ENCODE data around the gene OLFML3.
"Not testable (repeated sequence)": the region's sequence is repeated elsewhere in the genome, so short reads cannot be mapped to it uniquely, and the experiment has no call there.

Gene OLFML3

DNA sequence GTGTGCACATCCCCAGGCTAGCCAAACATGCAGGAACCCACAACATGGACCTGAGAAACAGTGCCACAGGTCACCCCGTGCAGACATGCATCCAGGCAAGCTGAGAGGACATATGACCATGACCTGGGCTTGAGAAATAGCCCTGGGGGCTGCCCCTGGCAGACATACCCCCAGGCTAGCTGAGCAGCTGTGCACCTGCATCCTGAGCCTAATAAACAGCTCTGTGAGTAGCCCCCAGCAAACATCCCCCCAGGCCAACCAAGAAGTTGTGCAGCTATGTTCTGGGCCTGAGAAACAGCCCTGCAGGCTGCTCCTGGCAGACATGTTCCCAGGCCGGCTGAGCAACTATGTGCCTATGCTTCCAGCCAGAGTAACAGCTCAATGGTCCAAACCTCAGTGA lies 14.5 kb downstream of the OLFML3 start:
- DNase-seq, result no peak

DNA sequence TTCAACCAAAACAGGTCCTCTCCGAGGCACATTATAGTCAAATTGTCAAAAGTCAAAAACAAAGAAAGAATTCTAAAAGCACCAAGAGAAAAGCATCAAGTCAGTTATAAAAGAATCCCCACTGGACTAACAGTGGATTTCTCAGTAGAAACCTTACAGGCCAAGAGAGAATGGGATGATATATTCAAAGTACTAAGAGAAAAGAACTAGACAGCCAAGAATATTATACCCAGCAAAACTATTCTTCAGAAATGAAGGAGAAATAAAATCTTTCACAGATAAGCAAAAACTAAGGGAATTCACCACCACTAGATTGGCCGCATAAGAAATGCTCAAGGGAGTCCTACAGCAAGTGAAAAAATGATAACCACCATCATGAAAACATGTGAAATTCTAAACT lies 16.1 kb downstream of the OLFML3 start:
- DNase-seq, result no peak

DNA sequence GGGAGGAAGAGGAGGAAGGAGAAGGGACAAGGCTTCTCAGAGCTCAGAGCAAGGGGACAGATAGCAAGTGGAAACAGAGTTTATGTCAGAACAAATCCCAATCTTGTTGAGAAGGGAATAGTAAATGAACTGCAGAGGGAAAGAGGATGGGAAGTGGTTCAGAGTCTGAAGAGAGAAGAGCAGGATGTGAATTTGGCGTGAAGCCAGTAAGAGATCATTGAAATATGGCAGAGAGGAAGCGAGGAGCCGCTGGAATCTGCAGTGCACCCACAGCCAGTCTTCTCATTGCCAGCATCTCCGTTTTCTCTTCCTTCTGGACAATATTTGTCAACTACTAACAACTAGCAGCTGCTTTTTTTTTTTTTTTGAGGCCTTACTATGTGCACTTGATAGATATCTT lies 19.1 kb downstream of the OLFML3 start:
- no peak for DNase-seq

DNA sequence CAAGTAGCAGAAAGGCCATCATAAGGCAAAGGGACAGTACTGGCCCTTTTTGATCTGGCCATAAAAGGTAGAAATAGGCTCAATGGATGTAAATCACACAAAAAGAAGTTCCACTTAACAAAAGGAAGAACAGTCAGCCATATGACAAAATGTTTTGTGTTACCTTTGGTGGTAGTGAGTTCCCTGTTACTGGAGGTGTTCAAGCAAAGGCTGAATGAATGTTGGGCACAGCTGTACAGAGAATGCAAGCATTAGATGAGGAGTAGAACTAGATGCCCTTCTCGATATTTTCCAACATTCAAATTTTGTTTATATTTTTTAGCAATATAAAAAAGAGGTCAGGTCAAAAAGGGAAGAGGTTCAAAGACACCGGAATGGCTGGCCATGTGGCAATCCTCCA lies 20.0 kb downstream of the OLFML3 start:
- DNase-seq, result no peak

DNA sequence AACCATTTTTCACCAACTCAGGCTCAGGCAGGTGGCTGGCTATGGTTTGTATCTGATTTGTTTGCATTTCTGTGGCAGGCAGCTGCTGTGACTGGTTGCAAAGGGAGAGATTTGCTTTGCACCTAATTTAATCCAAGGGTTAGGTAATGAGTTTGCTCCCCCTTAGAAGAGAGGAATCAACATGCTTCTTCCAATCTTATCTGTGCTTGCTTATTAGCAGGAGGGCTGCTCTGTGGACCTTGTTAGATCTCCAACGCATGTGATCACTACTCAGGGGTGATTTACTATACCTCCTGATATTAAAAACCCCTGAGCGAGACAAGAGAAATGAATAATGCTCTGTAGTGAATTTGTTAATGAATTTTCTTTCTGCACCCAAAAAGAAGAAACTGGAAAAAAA lies 20.5 kb downstream of the OLFML3 start:
- no peak for DNase-seq

DNA sequence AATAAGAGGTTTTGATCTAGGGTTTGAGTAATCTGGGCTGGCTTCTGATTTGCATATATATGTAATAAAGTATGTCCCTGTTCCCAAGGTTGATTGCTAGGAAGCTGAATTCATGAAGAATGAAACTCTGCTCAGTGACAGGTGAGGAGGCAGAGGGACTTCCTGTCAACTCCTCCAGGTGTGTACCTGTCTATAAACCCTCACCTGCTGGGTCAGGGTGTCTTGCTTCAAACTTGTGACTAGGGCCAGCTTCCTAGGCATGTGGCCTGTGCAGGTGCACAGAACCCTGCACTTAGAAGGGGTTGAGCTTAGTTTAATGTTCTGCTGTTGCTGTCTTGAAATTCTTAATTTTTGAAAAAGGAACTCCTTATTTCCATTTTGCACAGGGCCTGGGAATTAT lies 21.1 kb downstream of the OLFML3 start:
- no peak for DNase-seq

DNA sequence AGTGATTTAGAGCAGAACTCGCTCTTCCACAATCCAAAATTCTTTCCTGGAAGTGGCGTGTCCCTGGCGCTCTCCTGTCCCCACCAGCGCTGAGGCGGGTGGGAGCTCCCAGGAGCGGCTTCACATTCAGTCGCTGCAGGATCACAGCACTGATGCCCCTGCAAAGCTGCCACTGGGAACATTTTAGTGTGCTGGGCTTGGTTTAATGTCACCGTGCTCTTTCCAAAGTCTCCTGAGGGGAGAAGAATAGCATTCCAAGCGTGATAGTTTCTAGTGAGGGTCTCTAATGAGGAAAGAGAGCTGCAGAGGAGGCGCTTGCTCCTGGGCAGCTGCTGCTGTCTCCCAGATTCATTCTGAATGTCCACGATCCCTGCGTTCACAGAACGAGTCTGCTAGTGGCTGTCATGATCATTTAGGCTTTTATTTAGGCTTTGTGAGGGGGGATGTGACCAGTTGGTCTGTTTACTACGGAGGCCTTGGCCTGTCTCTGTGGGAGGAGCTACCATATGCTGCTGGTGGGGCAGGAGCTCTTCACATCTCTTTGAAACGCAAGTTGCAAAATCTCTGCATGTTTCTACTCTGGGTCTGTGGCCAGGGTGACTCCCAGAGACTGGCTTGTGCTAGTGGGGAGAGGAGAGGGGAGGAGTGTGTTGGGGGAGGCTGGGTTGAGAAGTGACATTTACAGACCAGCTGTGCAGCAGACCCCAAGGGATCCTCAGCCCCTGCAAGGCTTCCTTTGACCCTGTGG lies 23.4 kb downstream of the OLFML3 start:
- no peak for DNase-seq

DNA sequence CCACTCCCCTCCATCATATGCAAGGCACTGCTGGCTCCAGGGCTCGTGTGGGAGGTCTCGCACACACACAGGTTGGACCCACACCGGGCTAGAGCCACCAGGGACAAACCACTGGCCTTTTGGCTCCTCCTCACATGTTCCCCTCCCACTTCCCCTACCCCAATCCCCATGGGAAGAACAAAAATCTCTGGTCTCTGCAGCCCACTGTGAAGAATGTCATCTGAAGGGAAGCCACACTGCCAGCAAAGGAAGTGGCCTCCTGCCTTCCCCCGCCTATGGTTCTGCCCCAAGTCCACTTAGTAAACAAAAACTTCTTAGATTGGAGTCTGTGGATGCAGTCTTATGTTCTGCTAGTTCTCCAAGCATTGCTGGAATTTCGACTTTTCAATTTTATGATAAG lies 24.2 kb downstream of the OLFML3 start:
- no peak for DNase-seq

DNA sequence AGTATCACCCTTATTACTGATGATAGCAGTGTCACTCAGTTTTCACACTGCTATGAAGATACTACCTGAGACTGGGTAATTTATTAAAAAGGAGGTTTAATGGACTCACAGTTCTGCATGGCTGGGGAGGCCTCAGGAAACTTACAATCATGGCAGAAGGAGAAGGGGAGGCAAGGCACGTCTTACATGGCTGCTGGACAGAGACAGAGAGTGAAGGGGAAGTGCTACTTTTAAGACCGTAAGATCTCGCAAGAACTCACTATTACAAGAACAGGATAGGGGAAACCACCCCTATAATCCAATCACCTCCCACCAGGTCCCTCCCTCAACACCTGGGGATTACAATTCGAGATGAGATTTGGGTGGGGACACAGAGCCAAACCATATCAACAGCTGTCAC lies 27.6 kb downstream of the OLFML3 start:
- not testable (repeated sequence) for DNase-seq

DNA sequence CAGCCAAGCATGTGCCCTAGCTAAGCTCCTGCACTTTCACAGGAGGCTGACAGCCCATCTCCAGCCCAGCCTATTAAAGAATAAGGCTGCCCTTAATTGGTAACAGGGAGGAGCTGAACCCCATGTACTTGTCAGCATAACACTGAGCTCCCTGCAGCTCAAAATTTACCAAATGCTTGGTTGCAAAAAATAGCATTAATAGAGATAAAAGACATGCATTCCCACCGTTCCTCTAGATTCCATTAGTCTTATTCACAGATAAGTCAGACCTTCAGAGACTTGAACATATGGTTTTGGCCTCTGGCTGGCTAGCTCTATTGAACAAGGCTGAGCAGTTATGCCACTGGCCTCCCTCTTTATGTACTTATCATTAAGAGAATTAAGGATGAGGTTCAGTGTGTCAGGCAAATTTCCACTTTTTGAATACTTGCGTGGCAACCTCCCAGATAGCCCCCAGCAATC lies 29.2 kb downstream of the OLFML3 start:
- DNase-seq, result no peak

DNA sequence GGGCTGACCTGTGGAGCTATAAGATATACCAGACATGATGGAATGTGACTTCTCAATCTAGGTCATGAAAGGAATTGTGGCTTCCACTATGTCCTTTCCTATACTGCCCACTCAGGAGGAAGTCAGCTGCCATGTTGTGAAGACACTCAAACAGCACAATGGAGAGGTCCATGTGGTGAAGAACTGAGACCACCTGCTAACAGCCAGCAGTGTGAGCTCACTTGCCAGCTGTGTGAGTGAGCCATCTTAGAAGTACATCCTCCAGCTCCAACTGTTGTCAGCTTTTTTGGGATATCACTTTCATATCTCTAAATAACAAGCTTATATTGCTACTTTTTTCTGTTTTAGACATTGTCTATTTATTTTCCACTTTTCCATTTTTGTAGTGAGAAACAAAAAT lies 29.7 kb downstream of the OLFML3 start:
- no peak for DNase-seq

DNA sequence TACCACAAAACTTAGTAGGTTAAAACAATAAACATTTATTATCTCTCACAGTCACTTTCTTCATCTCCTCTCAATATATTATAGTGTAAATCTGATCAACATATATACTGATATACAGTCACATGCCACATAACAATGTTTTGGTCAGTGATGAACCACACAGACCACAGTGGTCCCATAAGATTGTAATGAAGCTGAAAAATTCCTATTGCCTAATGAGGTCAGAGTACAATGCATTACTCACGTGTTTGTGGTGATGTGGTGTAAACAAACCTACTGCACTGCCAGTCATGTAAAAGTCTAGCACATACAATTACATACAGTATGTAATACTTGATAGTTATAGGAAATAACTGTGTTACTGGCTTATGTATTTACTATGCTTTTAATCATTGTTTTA lies 30.1 kb downstream of the OLFML3 start:
- no peak for DNase-seq

DNA sequence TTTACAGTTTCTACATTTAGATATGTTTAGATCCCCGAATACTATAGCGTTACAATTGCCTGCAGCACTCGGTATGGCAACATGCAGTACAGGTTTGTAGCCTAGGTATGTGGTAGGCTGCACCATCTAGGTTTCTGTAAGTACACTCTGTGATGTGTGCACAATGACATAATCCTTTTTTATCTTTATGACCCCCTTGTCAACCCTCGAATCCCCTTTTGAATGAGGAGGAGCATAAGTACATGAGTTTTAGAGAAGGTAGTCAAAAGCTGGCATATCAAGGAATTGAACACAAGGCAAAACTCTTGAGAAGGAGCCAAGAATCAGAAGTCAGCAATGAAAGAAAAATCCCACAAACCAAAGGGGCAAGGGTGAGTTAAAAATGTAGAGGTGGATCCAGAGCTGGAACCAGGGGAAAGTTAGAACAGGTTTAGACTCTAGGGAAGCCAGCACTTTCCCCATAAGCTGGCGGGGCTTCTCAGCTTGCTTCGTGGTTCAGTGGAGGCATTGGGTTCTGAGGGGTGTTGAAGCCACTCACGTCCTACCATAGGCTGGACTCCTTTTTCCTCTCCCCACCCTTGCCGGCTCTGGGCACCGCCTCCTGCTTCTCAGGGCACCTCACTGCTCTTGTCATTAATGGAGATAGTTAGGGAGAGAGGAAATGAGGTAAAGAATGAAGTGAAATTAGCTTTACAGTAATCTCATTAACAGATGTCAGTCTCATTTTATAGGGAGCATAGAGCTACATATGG lies 31.3 kb downstream of the OLFML3 start:
- no peak for DNase-seq

DNA sequence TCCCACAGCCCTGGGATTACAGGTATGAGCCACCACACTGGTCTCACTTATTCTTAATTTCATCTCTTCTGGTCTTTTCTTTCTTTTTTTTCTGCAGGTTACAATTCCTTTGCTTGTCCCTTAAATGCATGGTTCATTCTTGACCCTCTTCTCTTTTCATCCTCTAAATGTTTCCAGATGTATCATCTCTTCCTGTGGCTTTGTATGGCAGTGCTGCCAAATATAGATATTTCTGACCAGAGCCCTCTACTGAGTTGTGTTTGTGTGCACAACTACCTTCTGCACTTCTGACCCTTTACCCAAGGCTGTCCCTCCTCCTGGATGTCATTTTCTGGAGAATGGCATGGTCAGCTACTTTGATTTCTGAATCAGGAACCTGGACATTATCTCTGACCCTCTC lies 32.5 kb downstream of the OLFML3 start:
- no peak for DNase-seq

DNA sequence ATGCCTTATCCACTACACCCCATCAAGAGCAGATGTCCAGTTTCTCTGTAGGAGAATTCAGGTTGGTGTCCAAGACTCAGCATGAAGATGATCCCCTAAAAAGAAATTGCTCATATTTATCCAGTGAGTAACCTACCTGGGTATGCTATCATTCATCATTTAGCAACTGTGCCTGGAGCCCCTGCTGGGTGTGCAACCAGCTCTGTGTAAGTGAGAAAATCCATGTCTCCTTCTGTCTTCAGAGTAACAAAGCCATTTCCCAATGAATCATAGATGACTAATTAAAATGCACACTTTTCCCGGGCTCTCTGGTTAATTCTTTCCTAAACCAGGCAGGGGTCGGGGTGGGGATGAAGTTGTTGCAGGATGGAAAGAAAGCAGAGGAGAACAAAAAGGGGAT lies 35.8 kb downstream of the OLFML3 start:
- DNase-seq, result no peak

DNA sequence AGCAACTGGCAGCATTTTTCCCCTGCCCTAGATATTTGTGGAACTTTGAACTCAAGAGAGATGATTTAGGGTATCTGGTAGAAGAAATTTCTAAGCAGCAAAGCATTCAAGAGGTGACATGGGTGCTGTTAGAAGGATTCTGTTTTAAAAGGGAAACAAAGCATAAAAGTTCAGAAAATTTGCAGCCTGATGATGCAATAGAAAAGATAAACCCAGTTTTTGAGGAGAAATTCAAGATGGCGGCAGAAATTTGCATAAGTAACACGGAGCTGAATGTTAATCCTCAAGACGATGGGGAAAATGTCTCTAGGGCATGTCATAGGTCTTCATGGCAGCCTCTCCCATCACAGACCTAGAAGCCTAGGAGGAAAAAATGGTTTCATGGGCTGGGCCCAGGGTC lies 40.5 kb downstream of the OLFML3 start:
- not testable (repeated sequence) for DNase-seq

DNA sequence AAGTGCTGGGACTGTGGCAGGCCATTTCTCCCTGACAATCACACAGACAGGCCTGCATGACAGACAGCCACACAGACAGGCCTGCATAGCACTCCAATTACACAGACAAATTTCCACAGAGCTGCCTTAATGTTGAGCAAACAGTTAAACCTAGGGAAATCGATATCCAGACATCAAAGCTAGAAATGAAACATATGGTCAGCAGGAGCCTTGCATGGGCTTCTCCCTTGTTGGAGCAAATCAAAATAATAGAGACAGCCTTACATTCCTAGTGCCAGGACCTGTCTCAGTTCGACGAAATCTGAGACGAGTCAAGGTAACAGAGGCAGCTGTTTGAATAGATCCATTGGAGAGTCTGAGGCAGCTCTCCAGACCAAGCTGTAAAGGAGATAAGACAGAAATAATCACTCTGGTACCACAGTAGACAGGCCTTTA lies 42.4 kb downstream of the OLFML3 start:
- no peak for DNase-seq

DNA sequence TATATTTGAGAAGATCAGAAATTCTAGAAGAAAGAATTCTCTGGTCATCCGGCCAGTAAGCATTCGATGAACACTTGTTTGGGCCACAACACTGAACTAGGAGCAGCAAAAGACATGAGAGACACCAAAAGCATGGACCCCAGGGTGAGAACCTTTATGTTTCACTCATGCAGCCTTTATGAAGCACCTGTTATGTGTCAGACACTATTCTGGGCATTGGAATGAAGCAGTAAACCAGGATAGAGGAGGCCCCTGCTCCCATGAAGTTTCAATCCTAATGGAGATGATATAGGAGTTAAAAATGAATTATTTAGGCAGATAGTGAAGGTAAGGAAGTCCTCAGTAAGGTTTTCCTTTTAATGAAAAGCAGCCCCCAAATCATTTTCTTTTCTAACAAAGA lies 43.6 kb downstream of the OLFML3 start:
- DNase-seq, result no peak

DNA sequence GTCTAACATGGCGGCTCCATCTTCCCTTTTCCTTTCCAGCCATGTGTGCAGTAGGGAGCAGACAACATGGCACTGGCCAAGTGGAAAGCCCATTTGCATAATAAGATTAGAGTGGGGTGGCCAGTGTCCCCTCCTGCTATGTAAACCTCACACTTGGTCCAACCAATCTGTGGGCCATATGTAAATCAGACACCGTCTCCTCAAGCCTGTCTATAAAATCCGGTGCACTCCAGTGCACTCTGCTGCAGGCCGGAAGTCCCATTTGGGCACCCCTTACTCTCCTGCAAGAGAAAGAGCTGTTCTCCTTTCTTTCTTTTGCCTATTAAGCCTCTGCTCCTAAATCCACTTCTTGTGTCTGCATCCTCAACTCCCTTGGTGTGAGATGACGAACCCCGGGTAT lies 44.1 kb downstream of the OLFML3 start:
- no peak for DNase-seq

DNA sequence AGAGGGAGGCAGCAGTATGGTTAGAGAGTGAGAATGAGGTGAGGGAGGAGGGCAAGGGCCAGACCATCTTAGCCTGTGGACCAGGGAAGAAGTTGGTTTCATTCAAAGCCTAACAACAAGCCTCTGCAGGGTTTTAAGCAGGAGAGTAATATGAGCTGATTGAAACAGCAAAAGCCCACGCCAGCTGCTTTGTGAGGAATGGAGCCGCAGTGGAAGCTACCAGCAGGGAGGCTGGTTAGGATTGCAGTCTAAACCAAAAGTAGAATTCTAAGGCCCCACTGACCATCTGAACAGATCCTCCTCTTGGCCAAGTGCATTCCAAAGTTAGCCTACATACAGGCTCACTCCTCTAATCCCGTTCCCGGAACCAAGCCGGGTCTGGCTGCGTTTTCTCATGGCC lies 44.8 kb downstream of the OLFML3 start:
- no peak for DNase-seq

DNA sequence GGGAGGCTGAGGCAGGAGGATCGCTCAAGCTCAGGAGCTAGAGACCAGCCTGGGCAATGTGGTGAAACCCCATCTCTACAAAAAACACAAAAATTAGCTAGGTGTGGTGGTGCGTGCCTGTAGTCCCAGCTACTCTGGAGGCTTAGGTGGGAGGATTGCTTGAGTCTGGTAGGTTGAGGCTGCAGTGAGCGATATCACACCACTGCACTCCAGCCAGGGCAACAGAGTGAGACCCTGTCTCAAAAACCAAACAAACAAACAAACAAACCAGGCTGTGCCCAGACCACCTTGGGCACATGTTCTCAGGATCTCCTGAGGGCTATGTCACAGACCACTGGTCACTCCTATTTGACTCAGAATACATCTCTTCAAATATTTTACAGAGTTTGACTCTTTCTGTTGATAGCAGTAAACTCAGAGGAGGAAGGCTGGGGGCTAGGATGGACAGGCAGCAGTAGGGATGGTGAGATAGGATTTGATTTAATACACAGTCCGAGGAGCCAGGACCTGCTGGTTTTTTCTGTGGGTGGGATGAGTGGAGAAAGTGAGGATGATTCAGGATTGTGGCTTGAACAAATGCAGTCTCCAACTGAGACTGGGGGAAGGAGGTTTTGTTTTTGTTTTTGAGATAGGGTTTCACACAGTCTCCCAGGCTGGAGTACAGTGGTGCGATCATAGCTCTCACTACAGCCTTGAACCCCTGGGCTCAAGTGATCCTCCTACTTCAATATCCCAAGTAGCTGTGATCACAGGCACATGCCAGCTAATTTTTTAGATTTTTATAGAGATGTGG lies 46.5 kb downstream of the OLFML3 start:
- DNase-seq, result no peak

DNA sequence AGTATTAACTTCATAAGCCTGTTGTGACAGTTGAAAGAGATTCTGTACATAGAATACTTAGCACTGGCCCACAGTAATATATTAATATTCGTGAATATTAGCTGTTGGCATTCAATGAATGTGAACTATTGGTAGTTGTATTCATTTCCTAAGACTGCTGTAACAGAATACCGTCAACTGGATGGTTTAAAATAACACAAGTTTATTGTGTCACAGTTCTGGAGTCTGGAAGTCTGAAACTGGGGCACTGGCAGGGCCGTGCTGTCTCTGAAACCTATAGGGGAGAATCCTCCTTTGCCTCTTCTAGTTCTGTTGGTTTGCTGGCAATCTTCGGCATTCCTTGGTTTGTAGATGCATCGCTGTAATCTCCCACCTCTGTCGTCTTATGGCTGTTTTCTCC lies 47.5 kb downstream of the OLFML3 start:
- no peak for DNase-seq

Data from stimulated activated CD4-positive, alpha-beta T cell treated with anti-CD3 and anti-CD28 coated beads, Interleukin-4, amount 100 ng/mL, for 1 hour (primary cell).